ENCODE measurements around the gene TPSAB1. TPM values are rescaled to one million over a fixed set of nuclear protein-coding genes. Genes with fewer than 3 reads are reported as not detected.

TPSAB1 gene
- total and polyA plus RNA-seq, 2 donors (not counting 3 experiments of a cell fraction or from before 2014, with no cell fraction given), result not detected

DNA sequence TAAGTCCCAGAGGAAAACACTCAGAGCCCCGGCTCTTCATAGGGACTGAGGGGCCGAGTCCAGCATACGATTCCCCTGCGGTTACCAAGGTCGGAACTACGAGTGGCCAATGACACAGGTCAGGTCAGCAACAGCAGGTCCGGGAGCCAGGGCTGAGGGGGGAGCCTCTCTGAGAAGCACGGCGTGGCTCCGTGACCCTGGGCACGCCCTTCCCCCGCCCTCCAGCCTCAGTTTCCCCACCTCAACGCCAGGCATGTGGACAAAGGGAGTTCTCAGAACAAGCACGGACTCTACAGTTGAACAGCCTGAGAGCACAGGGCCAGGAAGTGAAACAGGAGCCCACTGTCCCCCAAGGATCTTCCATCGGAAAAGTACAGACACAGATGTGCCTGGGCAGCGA is 41.0 kb downstream of the TPSAB1 start:
- dilution Hi-C loops (cut with MboI; ENCODE audit: extremely low pct_ligation_motif_present, low sequenced_read_pairs) (no loop called here), intact Hi-C loops (cut with micrococcal nuclease) (no loop called here)
- no peak overlapping the region for H3K4me3 ChIP-seq (replicated peaks in 1 of 3; ENCODE audit: insufficient read depth in 1 of 3, low read depth in 1 of 3, low read length in 3 of 3)
- FAIRE-seq, result no peak
- ChIA-PET POLR2A (no interaction called here), CTCF (interaction anchor here (0.7 kb wide), 1 partner anchor 400 kb away, joined by 3 read pairs; no protein-coding TSS in a partner anchor)
- no peaks in the 10 kb centered on the region for H3K36me3 ChIP-seq (ENCODE audit: control insufficient read depth in 2 of 2, extremely low read depth in 1 of 2, insufficient read depth in 2 of 2, low read length in 2 of 2)
- H3K79me2 ChIP-seq (ENCODE audit: control insufficient read depth, insufficient read depth, low read length), result no peaks in the 10 kb centered on the region
- no peak overlapping the region for H3K27ac ChIP-seq (ENCODE audit: insufficient read depth, low read depth, low read length)
- no peak overlapping the region for H3K4me2 ChIP-seq (ENCODE audit: insufficient read depth, low read length)
- H4K20me1 ChIP-seq (replicated peaks; ENCODE audit: control insufficient read depth, extremely low read depth, insufficient read depth, low read length), result no peaks in the 10 kb centered on the region
- no peak for DNase-seq (ENCODE audit: low read depth, low spot score)
- no peaks in the 10 kb centered on the region for H3K27me3 ChIP-seq (ENCODE audit: control insufficient read depth in 2 of 2, insufficient read depth in 2 of 2, low read length in 2 of 2)
- no peaks in the 10 kb centered on the region for H3K9me3 ChIP-seq (replicated peaks; ENCODE audit: control insufficient read depth, insufficient read depth, low read length)
- no peak overlapping the region for H2AFZ ChIP-seq (ENCODE audit: low read depth, low read length)
- H3K9me1 ChIP-seq (replicated peaks; ENCODE audit: control insufficient read depth, extremely low read depth, insufficient read depth, low read length), result no peaks in the 10 kb centered on the region
- no peak overlapping the region for H3K9ac ChIP-seq (replicated peaks; ENCODE audit: extremely low read depth, insufficient read depth, low read length)
- TF ChIP-seq JUN (IDR thresholded peaks at IDR 0.05; ENCODE audit: borderline replicate concordance, insufficient read depth, insufficient read length, low read depth) (no peak), POLR2A (IDR thresholded peaks at IDR 0.05; ENCODE audit: low read depth, low read length) (no peak), EZH2 (IDR thresholded peaks at IDR 0.05; ENCODE audit: borderline replicate concordance, low read depth, low read length, severe bottlenecking) (no peak), MYC (IDR thresholded peaks at IDR 0.05; ENCODE audit: low read depth, low read length) (no peak), CTCF (IDR thresholded peaks at IDR 0.05; ENCODE audit: extremely low read depth in 1 of 2, insufficient read depth in 1 of 2, low read depth in 1 of 2, low read length in 2 of 2) (no peak), MAX (IDR thresholded peaks at IDR 0.05; ENCODE audit: insufficient read depth, insufficient read length) (no peak), GATA2 (IDR thresholded peaks at IDR 0.05; ENCODE audit: insufficient read depth, insufficient read length, low read depth, low read length) (no peak), POLR2AphosphoS5 (IDR thresholded peaks at IDR 0.05; ENCODE audit: insufficient read depth, low read depth, low read length) (no peak), FOS (IDR thresholded peaks at IDR 0.05; ENCODE audit: borderline replicate concordance, insufficient read depth, low read length) (no peak)
- H3K4me1 ChIP-seq (ENCODE audit: control insufficient read depth, extremely low read depth, insufficient read depth, low read length), result no peaks in the 10 kb centered on the region
- no TSS peak for BruUV-seq (replicated peaks)
